HepG2 (cell line): ENCODE results near the gene RPS27L. TPM values are rescaled to one million over a fixed set of nuclear protein-coding genes. Genes with fewer than 3 reads are reported as not detected.

ENCODE experiments used
- ARID2 ChIP-seq: sonication (generic); formaldehyde crosslinking; IDR thresholded peaks from 2 replicates; pipeline ENCODE4 v1.8.1; 2022; ENCODE audit warnings: mild to moderate bottlenecking, missing genetic modification reagents, borderline replicate concordance
- ATF7 ChIP-seq, 2 experiments: fragments of 450-650 bp in 1 of 2; sonication (generic) in 1 of 2; formaldehyde crosslinking in 1 of 2; IDR thresholded peaks; 2 replicates each; pipeline versions ENCODE4 v1.4.0 to v1.6.1; 2016 to 2020; ENCODE audit warnings: antibody characterized with exemption in 1 of 2, mild to moderate bottlenecking in 1 of 2, missing genetic modification reagents in 1 of 2
- CHD4 ChIP-seq: fragments of 200-600 bp; sonication (generic); IDR thresholded peaks from 2 replicates; pipeline ENCODE4 v1.7.0; 2017; ENCODE audit warnings: mild to moderate bottlenecking, low read length, borderline replicate concordance
- ERF ChIP-seq: IDR thresholded peaks from 2 replicates; pipeline ENCODE4 v1.6.1; 2018; ENCODE audit warnings: missing biosample characterization, missing genetic modification reagents
- HMGXB4 ChIP-seq, 2 experiments: sonication (generic) in 1 of 2; formaldehyde crosslinking in 1 of 2; IDR thresholded peaks; 2 replicates each; pipeline versions ENCODE4 v1.4.0 to v1.6.1; 2018 to 2020; ENCODE audit warnings: missing genetic modification reagents in 2 of 2, borderline replicate concordance in 1 of 2, low read depth in 1 of 2, mild to moderate bottlenecking in 1 of 2, missing biosample characterization in 1 of 2
- JUNB ChIP-seq: sonication (generic); formaldehyde crosslinking; IDR thresholded peaks from 2 replicates; pipeline ENCODE4 v1.8.0; 2022; ENCODE audit warnings: missing genetic modification reagents, mild to moderate bottlenecking, borderline replicate concordance
- NONO ChIP-seq, 2 experiments: fragments of 450-650 bp in 1 of 2; sonication (generic) in 1 of 2; formaldehyde crosslinking in 1 of 2; IDR thresholded peaks in 1 of 2; conservative IDR thresholded peaks in 1 of 2; 2 replicates each; pipeline versions ENCODE4 v1.6.1 to v1.8.0; 2017 to 2022; ENCODE audit warnings: mild to moderate bottlenecking in 1 of 2, missing genetic modification reagents in 1 of 2, moderate library complexity in 1 of 2
- PITX1 ChIP-seq: sonication (generic); formaldehyde crosslinking; IDR thresholded peaks from 2 replicates; pipeline ENCODE4 v1.5.1; 2020; ENCODE audit warnings: mild to moderate bottlenecking, missing genetic modification reagents
- THYN1 ChIP-seq: sonication (generic); formaldehyde crosslinking; IDR thresholded peaks from 2 replicates; pipeline ENCODE4 v1.8.1; 2023; ENCODE audit warnings: low read depth, mild to moderate bottlenecking, moderate library complexity, missing genetic modification reagents, borderline replicate concordance
- ZFP91 ChIP-seq: sonication (generic); formaldehyde crosslinking; IDR thresholded peaks from 2 replicates; pipeline ENCODE4 v1.9.0; 2022; ENCODE audit warnings: missing genetic modification reagents, mild to moderate bottlenecking, borderline replicate concordance
- ZFYVE20 ChIP-seq: sonication (generic); formaldehyde crosslinking; IDR thresholded peaks from 2 replicates; pipeline ENCODE4 v1.8.0; 2023; ENCODE audit warnings: low read depth, mild to moderate bottlenecking, moderate library complexity, missing genetic modification reagents, borderline replicate concordance
- ZMYM3 ChIP-seq: sonication (generic); formaldehyde crosslinking; IDR thresholded peaks from 2 replicates; pipeline ENCODE4 v1.5.1; 2020; ENCODE audit warnings: mild to moderate bottlenecking, missing genetic modification reagents
- ZNF337 ChIP-seq: sonication (generic); formaldehyde crosslinking; IDR thresholded peaks from 2 replicates; pipeline ENCODE4 v1.5.1; 2020; ENCODE audit warnings: missing genetic modification reagents, low read depth, mild to moderate bottlenecking, borderline replicate concordance
- ZNF761 ChIP-seq: sonication (generic); formaldehyde crosslinking; conservative IDR thresholded peaks from 2 replicates; pipeline ENCODE4 v1.4.0; 2020; ENCODE audit warnings: mild to moderate bottlenecking, missing genetic modification reagents
- polyA plus RNA-seq, 8 experiments: library from polyadenylated mRNA; depleted of rRNA in 3 of 8; stranded (reverse) in 7 of 8; unstranded in 1 of 8; fragments of >200 nt; fragmentation: Illumina TruSeq in 4 of 8; extraction: Trizol in 4 of 8; gene quantifications; 2 replicates each; pipeline versions ENCODE4 v1.2.1 to v1.2.3, GENCODE V29; 2011 to 2016; ENCODE audit warnings: low read depth in 4 of 8, missing spikeins in 1 of 8, mixed read lengths in 1 of 8; ENCODE audit not compliant: insufficient read depth in 1 of 8
- total RNA-seq, 5 experiments: library from RNA; depleted of rRNA; stranded (reverse); fragments of >200 nt; fragmentation: Illumina TruSeq; extraction: Trizol; gene quantifications; 2 replicates each; pipeline ENCODE4 v1.2.3, GENCODE V29; 2016; ENCODE audit warnings: low read depth in 1 of 5
- TF ChIP-seq, protein P1 (sequence below): IDR thresholded peaks from 2 replicates; pipeline ENCODE4 v1.6.1; 2016; ENCODE audit warnings: low read depth, missing genetic modification reagents, missing compliant biosample characterization
- TF ChIP-seq, protein P2 (sequence below): sonication (generic); formaldehyde crosslinking; IDR thresholded peaks from 2 replicates; pipeline ENCODE4 v1.4.0; 2020; ENCODE audit warnings: missing genetic modification reagents

RPS27L gene
- total and polyA plus RNA-seq, 2 of the 13 experiments (the other 11 are each of a cell fraction or from before 2014, with no cell fraction given): 231 to 433 TPM

GRCh38 chr15:63122002-63122875, 35.0 kb downstream of the RPS27L start (continued):
- TF ChIP-seq HMGXB4 (CRISPR knock-in tag; IDR thresholded peaks at IDR 0.05; ENCODE audit: borderline replicate concordance in 1 of 2, low read depth in 1 of 2) (peak in 1 of 2 experiments; percentile 83; a peak in 3 of 4 replicates), ERF (CRISPR knock-in tag) (no peak), ZFP91 (peak; percentile 62; the same call in 1 of the 2 replicates), JUNB (CRISPR knock-in tag) (no peak), CHD4 (no peak), ZNF337 (no peak), ATF7 (IDR thresholded peaks at IDR 0.05) (no peak), ATF7 (CRISPR knock-in tag; IDR thresholded peaks at IDR 0.05) (no peak), NONO (IDR thresholded peaks at IDR 0.05) (no peak), NONO (CRISPR knock-in tag; conservative IDR thresholded peaks at IDR 0.05) (no peak), THYN1 (CRISPR knock-in tag) (no peak), ZMYM3 (CRISPR knock-in tag) (no peak), ARID2 (CRISPR knock-in tag) (no peak), PITX1 (peak; percentile 28; the same call in 1 of the 2 replicates), ZNF761 (0 out of 2 replicates have a peak, but pooled peaks have one; percentile 77), ZFYVE20 (CRISPR knock-in tag) (no peak)
- TF ChIP-seq, protein P1, sequence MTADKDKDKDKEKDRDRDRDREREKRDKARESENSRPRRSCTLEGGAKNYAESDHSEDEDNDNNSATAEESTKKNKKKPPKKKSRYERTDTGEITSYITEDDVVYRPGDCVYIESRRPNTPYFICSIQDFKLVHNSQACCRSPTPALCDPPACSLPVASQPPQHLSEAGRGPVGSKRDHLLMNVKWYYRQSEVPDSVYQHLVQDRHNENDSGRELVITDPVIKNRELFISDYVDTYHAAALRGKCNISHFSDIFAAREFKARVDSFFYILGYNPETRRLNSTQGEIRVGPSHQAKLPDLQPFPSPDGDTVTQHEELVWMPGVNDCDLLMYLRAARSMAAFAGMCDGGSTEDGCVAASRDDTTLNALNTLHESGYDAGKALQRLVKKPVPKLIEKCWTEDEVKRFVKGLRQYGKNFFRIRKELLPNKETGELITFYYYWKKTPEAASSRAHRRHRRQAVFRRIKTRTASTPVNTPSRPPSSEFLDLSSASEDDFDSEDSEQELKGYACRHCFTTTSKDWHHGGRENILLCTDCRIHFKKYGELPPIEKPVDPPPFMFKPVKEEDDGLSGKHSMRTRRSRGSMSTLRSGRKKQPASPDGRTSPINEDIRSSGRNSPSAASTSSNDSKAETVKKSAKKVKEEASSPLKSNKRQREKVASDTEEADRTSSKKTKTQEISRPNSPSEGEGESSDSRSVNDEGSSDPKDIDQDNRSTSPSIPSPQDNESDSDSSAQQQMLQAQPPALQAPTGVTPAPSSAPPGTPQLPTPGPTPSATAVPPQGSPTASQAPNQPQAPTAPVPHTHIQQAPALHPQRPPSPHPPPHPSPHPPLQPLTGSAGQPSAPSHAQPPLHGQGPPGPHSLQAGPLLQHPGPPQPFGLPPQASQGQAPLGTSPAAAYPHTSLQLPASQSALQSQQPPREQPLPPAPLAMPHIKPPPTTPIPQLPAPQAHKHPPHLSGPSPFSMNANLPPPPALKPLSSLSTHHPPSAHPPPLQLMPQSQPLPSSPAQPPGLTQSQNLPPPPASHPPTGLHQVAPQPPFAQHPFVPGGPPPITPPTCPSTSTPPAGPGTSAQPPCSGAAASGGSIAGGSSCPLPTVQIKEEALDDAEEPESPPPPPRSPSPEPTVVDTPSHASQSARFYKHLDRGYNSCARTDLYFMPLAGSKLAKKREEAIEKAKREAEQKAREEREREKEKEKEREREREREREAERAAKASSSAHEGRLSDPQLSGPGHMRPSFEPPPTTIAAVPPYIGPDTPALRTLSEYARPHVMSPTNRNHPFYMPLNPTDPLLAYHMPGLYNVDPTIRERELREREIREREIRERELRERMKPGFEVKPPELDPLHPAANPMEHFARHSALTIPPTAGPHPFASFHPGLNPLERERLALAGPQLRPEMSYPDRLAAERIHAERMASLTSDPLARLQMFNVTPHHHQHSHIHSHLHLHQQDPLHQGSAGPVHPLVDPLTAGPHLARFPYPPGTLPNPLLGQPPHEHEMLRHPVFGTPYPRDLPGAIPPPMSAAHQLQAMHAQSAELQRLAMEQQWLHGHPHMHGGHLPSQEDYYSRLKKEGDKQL (CRISPR knock-in tag): no peak
- TF ChIP-seq, protein P2, sequence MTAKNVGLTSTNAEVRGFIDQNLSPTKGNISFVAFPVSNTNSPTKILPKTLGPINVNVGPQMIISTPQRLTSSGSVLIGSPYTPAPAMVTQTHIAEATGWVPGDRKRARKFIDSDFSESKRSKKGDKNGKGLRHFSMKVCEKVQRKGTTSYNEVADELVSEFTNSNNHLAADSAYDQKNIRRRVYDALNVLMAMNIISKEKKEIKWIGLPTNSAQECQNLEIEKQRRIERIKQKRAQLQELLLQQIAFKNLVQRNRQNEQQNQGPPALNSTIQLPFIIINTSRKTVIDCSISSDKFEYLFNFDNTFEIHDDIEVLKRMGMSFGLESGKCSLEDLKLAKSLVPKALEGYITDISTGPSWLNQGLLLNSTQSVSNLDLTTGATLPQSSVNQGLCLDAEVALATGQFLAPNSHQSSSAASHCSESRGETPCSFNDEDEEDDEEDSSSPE (CRISPR knock-in tag): no peak
